VCaP (cell line): ENCODE measurements around the gene MTX3.

Experiments used
- H3K27ac ChIP-seq: fragments of 450-650 bp; 2 replicates; pipeline ENCODE4 v1.5.1; 2017
- TF ChIP-seq, protein P1 (sequence below): fragments of 450-650 bp; conservative IDR thresholded peaks from 2 replicates; pipeline ENCODE4 v1.5.1; 2017; ENCODE audit warnings: mild to moderate bottlenecking, moderate library complexity

MTX3 gene

DNA sequence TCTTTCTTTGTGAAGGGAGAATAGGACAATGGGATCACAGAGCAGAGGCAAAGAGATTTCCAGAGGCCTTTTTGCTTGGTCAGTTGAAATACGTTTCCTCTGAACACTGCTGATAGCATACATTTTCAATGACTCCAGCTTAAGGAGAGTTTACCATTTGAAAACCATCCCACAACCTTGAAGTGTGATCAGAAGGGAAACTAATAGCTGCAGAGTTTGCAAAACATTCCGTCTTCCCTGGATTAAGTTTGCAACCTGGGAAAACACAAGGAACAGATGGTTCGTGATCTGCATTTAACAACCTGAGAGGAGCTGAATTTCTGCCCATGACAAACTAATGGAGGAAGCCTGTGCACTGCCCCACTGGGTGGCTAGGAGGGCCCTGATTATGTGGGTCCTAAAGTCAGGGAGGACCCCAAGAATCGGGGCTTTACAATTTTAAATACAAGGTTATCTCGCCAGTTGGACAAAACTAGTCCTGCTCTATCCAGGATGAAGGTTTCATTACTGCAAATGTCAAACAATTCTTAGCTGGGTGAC is 35.6 kb downstream of the MTX3 start:
- TF ChIP-seq, protein P1, sequence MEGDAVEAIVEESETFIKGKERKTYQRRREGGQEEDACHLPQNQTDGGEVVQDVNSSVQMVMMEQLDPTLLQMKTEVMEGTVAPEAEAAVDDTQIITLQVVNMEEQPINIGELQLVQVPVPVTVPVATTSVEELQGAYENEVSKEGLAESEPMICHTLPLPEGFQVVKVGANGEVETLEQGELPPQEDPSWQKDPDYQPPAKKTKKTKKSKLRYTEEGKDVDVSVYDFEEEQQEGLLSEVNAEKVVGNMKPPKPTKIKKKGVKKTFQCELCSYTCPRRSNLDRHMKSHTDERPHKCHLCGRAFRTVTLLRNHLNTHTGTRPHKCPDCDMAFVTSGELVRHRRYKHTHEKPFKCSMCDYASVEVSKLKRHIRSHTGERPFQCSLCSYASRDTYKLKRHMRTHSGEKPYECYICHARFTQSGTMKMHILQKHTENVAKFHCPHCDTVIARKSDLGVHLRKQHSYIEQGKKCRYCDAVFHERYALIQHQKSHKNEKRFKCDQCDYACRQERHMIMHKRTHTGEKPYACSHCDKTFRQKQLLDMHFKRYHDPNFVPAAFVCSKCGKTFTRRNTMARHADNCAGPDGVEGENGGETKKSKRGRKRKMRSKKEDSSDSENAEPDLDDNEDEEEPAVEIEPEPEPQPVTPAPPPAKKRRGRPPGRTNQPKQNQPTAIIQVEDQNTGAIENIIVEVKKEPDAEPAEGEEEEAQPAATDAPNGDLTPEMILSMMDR = no peak
- H3K27ac ChIP-seq = no peak overlapping the region

DNA sequence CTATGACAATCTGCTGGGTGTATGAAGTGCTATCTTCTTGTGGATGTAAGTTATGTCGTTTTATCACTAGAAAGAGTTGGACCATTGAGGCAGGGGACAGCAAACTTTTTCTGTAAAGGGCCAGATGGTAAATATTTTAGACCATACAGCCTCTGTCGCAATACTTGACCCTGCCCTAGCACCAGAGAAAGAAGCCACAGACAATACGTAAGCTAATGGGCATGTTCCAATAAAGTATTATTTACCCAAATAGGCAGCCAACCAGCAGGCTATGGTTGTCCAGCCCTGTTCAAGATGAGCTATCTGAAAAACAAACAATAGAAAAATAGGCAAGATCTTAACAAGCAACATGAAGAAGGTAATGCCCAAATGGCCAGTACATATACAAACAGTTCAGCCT is 36.4 kb downstream of the MTX3 start:
- TF ChIP-seq, protein P1 = no peak
- H3K27ac ChIP-seq = no peak overlapping the region

DNA sequence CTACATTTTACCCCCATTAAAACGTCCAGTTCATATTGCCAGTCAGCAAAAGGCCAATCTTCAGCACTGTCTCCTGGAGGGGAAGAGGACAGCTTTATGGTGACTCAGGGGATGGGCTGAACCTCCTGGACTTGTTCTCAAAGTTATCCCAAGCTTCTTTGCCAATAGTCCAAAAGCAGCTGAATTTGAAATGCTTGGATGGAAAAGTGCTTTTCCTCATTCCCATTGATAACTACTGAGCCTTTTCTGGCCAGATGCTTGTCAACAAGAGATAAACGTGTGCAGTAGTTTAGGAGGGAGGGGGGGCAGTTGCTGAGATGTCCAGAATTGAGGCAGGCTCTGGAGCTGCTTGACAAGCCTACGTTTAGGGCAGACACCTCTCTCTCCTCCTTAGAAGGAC is 43.5 kb downstream of the MTX3 start:
- H3K27ac ChIP-seq = no peak overlapping the region
- TF ChIP-seq, protein P1 = no peak

DNA sequence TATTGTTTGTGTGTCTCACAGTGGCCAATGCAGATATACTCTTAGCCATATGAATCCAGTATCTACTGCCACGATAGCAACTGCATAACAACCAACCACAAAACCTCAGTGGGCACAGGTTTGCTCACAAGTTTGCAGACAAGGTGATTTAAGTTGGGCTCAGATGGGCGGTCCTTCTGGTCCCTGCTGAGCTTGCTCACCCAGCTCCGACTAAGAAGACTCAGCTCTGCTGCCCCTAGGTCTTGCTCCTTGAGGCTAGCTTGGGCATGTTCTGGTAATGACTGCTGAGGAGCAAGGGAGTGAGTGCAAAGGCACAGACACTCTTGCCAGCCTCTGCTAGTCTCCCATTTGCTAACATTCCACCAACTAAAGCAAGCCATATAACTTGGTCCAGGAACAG is 52.6 kb downstream of the MTX3 start:
- TF ChIP-seq, protein P1 = no peak
- H3K27ac ChIP-seq = no peak overlapping the region

DNA sequence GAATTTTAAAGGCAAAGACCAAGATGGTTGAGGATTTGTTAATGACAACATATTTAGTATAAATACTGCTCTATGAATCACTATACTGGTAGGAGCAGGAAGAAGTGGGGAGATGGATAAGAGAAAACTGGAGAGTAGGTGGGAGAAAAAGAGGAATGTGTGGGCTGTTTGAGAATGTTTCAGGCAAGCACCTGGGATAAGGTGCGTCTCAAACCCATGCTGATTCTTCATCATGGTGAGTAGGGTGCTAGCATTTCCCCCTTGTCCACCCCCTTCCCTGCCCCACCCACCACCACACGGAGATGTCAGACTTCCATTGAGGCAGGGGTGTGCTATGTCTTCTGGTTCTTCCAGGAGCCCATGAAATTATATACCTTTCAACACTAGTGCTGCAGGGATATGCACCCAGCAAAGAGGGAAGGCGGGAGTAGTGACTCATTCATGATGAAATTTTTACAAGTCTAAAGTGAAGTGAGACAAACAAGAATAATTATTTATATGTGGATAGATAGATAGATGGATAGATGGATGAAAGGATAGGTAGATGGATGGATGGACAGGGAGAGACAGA is 54.3 kb downstream of the MTX3 start:
- TF ChIP-seq, protein P1 = no peak

DNA sequence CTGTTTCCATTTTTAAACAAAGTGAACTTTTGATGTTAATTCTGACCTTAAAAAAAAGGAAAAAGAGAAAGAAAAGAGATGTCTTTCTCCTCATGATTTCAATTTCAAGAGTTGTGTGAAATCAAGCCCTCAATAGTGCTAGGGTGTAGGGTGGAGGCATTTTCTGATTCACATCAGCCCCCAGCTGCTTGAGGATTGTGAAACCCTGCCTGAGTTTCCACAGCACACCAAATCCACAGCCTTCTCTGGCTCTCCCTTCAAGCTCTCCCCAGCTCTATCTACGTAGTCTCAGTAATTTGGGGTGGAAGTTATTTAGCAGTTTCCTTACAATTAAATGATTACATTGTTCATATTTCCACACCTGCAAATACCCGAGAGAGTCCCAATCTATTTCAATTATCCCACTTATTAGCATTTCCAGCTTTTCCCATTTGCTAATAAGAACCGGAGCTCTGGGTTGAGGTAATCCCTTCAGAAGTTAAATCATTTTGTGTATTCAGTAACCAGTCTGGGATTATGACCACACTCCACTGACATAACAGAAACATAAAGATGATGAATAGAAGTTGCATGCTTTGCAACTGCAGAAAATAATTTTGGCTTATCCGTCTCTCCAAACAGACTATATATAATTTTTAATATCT is 54.9 kb downstream of the MTX3 start:
- H3K27ac ChIP-seq = no peak overlapping the region
- TF ChIP-seq, protein P1 = no peak

More for the DNA sequence above, 54.3 kb downstream of the MTX3 start:
- no peak overlapping the region for H3K27ac ChIP-seq

DNA sequence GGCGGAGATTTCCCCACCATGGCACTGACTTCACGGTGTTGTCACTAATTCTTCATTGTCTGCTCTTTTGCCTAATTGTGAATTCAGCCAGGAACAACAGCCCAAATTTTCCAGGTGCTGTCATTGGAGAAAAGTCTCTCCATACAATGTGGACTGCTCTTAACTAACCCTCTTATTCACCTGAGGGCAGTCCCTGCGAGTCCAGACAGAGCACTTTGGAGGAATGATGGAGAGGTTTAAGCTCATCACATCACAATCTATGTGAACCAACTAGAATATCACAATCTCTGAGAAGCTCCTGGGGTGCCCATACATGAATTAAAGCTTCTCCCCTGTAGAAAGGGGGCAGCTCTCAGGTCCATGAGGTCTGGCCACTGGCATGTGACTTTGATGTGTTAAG is 56.4 kb downstream of the MTX3 start:
- H3K27ac ChIP-seq = no peak overlapping the region
- TF ChIP-seq, protein P1 = no peak
